ENCODE measurements around the gene RXFP4. TPM values are rescaled to one million over a fixed set of nuclear protein-coding genes. Genes with fewer than 3 reads are reported as not detected.

The RXFP4 gene
- total RNA-seq, 6 experiments from 2014 or later, result not detected

DNA sequence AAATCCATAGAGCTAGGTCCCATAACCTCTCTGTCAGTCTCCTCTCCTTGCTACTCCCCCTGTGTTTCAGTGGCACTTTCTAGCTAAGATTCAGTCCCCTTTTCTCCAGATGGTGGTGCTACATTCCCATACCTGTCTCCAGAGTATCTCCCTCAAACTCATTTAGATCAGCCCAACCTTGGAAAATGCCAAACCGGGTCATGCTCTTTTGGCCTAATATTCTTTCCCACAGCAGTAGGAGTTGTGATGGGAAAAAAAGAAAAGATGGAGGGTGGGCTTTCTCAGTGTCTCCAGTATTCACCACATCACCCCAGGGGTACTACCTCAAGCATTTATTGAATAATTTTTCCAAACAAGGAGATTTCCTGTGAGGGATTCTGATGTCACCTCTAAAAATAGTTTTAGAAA is 3.2 kb upstream of the RXFP4 start:
- Mint-ChIP-seq H3K27ac (peak overlapping the region; percentile 77), H3K27me3 (ENCODE audit: insufficient read depth) (peaks cover 5% of the 10 kb centered on the region), H3K9me3 (no peaks in the 10 kb centered on the region), H3K4me1 (ENCODE audit: low read depth) (peaks cover 37% of the 10 kb centered on the region), H3K4me3 (no peak overlapping the region), H3K36me3 (ENCODE audit: low read depth) (no peaks in the 10 kb centered on the region; the same call in 1 of the 2 replicates)
- TF ChIP-seq CTCF (IDR thresholded peaks at IDR 0.05), result peak; percentile 75
- DNase-seq, result peak; percentile 70

DNA sequence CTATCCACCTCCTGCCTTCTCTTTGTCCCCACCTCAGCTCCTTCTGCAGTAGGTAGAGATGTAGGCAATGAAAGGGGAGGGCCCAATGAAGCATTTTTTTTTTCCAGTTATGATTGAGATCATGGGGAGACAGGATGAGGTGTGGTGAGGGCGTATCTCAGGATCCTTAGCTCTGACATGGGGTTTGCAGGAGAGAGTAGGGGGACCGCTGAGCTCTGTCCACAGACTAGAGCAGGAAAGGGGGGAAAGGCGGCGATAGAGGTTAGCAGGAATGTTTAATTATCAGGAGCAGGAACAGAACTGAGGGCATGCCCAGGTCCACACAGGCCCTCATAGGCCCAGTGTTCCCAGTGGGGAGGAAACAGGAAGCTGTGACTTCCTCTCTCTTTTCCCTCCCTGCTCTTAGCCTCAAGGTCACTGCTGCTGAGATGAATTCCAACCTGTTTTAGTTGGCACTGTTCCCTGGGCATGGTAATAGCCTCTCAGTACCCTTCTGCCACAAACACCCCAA is 901 bp upstream of the RXFP4 start:
- no peak for TF ChIP-seq CTCF (IDR thresholded peaks at IDR 0.05)

DNA sequence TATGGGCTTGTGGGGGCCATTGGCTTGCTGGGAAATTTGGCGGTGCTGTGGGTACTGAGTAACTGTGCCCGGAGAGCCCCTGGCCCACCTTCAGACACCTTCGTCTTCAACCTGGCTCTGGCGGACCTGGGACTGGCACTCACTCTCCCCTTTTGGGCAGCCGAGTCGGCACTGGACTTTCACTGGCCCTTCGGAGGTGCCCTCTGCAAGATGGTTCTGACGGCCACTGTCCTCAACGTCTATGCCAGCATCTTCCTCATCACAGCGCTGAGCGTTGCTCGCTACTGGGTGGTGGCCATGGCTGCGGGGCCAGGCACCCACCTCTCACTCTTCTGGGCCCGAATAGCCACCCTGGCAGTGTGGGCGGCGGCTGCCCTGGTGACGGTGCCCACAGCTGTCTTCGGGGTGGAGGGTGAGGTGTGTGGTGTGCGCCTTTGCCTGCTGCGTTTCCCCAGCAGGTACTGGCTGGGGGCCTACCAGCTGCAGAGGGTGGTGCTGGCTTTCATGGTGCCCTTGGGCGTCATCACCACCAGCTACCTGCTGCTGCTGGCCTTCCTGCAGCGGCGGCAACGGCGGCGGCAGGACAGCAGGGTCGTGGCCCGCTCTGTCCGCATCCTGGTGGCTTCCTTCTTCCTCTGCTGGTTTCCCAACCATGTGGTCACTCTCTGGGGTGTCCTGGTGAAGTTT is 550 bp downstream of the RXFP4 start:
- DNase-seq, result no peak
- TF ChIP-seq CTCF (IDR thresholded peaks at IDR 0.05), result no peak
- Mint-ChIP-seq H3K27ac (peak overlapping the region; percentile 84), H3K9me3 (no peaks in the 10 kb centered on the region), H3K4me3 (peak overlapping the region; percentile 23; the same call in 1 of the 2 replicates), H3K4me1 (ENCODE audit: low read depth) (peaks cover 35% of the 10 kb centered on the region), H3K27me3 (ENCODE audit: insufficient read depth) (peaks cover 14% of the 10 kb centered on the region), H3K36me3 (ENCODE audit: low read depth) (0 out of 2 replicates have a peak, but pooled peaks cover 10% of the 10 kb centered on the region)

More for the DNA sequence above, 901 bp upstream of the RXFP4 start:
- Mint-ChIP-seq H3K36me3 (ENCODE audit: low read depth) (no peaks in the 10 kb centered on the region), H3K9me3 (no peaks in the 10 kb centered on the region), H3K4me1 (ENCODE audit: low read depth) (peaks cover 35% of the 10 kb centered on the region), H3K27me3 (ENCODE audit: insufficient read depth) (peaks cover 13% of the 10 kb centered on the region), H3K4me3 (peak overlapping the region; percentile 10; the same call in 1 of the 2 replicates), H3K27ac (peak overlapping the region; percentile 84)
- DNase-seq, result peak; percentile 34

GRCh38 chr1:155942578-155943141 is 1.2 kb downstream of the RXFP4 start:
- Mint-ChIP-seq H3K36me3 (ENCODE audit: low read depth) (0 out of 2 replicates have a peak, but pooled peaks cover 13% of the 10 kb centered on the region), H3K9me3 (no peaks in the 10 kb centered on the region), H3K27me3 (ENCODE audit: insufficient read depth) (peaks cover 13% of the 10 kb centered on the region), H3K4me1 (ENCODE audit: low read depth) (peaks cover 35% of the 10 kb centered on the region), H3K27ac (peak overlapping the region; percentile 48), H3K4me3 (peak overlapping the region; percentile 23; the same call in 1 of the 2 replicates)
- TF ChIP-seq CTCF (IDR thresholded peaks at IDR 0.05), result no peak
- no peak for DNase-seq

- Mint-ChIP-seq H3K36me3 (ENCODE audit: low read depth) (0 out of 2 replicates have a peak, but pooled peaks cover 13% of the 10 kb centered on the region), H3K4me3 (no peak overlapping the region), H3K9me3 (no peaks in the 10 kb centered on the region), H3K27me3 (ENCODE audit: insufficient read depth) (peaks cover 12% of the 10 kb centered on the region), H3K4me1 (ENCODE audit: low read depth) (peaks cover 26% of the 10 kb centered on the region), H3K27ac (no peak overlapping the region)
- DNase-seq, result no peak
- TF ChIP-seq CTCF (IDR thresholded peaks at IDR 0.05), result no peak
Observed at GRCh38 chr1:155944444-155944799, 3.0 kb downstream of the RXFP4 start.

Measured in HFFc6 (cell line).